ELR (cell line): Measurements from ENCODE around the gene ATG7.
A peak's percentile ranks its signal among the peaks of the same experiment; 100 is the strongest.

ENCODE experiments used
- DNase-seq: peaks from one replicate; pipeline ENCODE4 v3.0.0-alpha.2; 2015; ENCODE audit warnings: low read depth

ATG7 gene

DNA sequence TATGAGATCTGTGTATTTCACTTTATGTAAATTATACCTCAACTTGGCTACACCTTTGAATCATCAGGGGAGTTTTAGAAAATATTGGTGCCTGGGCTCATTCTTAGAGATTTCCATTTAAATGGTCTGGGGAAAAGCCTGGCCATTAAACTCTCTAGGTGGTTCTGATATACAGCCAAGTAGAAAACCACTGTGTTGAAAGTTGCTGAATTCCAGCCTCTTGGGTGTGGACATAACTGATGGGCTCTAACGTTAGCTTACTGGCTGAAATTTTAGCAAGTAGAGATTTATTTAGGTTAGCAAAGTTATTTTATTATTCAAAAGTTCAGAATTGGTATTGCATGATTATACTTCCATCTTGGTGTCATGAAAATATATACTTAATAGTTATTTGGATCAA, 84.1 kb downstream of the ATG7 start:
- no peak for DNase-seq

- peak; percentile 37 for DNase-seq
Measured at GRCh38 chr3:11362600-11362999, 90.4 kb downstream of the ATG7 start.

DNA sequence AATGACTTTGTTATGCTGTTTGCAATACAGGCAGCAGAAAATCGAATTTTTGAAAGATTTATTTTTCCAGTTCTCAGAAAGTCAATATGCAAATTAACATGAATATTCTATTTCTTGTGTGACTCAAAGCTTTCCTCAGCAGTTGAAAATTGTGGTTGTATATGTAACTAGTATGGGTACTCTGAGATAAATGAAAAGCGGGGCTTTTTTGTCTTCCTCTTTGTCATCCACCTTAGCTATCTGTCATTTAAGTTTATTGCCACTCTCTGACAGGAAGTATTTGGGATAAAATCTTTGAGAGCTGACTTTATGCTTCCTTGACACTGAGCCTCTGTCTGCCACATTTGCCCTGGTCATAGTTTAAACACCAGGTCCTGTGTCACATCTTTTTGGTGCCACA, 91.5 kb downstream of the ATG7 start:
- peak; percentile 31 for DNase-seq

GRCh38 chr3:11364181-11364580, 92.0 kb downstream of the ATG7 start:
- peak; percentile 68 for DNase-seq

- peak; percentile 24 for DNase-seq
Measured at GRCh38 chr3:11367143-11367693, 95.0 kb downstream of the ATG7 start.

GRCh38 chr3:11370191-11370590, 98.0 kb downstream of the ATG7 start:
- no peak for DNase-seq

DNA sequence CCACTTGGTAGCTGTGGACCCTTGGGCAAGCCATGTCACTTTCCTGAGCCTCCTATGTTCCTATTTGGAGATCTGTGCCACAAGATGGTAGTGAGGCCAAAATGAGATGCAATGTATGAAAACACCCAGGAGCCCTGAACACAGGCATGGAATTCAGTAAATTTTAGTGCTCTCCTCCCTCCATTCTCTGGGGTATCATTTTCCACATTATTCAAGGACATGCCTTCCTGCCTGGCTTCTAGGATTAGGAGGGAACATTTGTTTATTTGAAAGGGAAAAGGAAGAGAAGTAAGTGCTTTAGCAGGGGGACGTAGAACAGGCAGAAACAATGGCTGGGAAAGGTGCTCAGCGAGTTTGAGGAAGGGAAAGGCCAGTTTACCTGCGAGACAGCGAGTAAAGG, 98.8 kb downstream of the ATG7 start:
- DNase-seq: no peak

- DNase-seq: no peak
Measured at GRCh38 chr3:11371747-11372146, 99.5 kb downstream of the ATG7 start.

DNA sequence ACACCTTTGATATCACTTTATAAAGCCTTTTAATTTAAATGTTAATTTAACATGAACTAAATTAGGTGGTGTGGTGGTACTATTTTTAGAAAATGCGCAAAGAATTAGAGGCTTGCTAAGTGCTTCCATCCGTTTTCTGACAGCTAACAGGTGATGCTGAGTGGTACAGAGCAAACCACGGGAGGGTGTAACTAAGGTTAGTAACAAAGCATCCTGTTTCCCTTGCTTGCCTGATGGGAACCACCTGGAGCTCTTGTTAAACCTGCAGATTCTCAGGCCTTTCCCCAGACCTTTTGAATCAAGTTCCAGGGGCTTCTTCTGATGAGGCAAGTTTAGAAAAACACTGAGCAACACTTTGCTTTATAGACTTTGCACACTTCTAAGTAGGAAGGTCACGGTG, 101.0 kb downstream of the ATG7 start:
- DNase-seq: no peak

DNA sequence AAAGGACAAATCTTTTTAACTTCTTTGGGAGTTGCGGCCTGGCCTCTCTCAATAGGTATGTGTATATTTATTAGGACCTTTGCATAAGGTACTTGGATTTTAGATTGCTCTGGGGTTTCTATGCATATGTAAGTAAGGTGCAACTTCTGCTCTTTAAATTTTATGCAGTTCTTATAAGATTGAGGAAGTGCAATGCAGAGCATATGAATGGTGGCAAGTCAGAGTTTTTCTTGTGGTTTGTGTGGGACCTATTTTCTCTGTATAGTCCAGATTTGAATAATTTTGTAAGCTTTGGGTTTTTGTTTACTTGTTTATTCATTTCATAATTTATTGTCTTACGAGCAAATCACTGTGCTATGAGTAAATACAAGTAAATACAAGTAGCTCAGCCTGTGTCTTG, 101.5 kb downstream of the ATG7 start:
- DNase-seq: no peak

- DNase-seq: no peak
Measured at GRCh38 chr3:11375333-11376088, 103.3 kb downstream of the ATG7 start.

- peak; percentile 35 for DNase-seq
Measured at GRCh38 chr3:11377719-11378118, 105.5 kb downstream of the ATG7 start.

- DNase-seq: peak; percentile 57
Measured at GRCh38 chr3:11379238-11379823, 107.1 kb downstream of the ATG7 start.

- no peak for DNase-seq
Measured at GRCh38 chr3:11379824-11380701, 107.9 kb downstream of the ATG7 start.

DNA sequence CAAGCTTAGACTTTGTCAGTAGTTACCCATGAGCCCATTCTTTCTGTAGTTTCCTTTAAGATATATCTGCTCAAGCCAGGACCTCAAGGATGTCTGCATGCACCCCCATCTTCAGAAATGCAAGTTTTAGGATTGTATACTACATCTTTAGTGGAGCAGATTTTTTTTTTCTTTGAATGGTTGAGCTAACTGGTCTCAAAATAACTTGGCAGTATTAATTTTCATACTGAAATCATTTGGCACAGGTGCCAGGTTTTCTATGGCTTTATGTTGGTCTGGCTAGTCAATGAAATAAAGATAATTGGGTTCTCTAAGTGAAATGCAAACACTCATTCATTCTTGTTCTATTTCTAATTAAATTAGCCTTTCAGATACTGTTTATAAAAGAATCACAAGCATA, 108.9 kb downstream of the ATG7 start:
- DNase-seq: no peak

DNA sequence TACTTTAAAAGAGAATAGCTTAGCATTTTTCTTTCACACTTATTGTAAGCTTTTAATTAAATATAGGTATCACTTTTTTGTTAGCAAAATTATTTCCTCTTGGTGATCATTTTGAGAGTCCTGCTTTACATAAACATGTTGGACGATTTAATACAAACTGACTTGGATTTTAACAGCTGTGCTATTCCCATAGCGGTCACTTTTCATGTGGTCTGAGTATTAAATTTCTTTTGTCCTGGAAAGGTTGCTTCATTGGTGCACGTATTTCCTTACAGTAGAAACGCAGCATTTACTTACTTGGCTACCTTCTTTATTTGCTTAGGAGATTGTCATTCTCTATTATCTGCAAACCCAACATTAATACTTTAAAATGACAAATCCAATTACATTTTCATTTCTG, 109.4 kb downstream of the ATG7 start:
- DNase-seq: no peak

GRCh38 chr3:11382146-11382745, 110.0 kb downstream of the ATG7 start:
- DNase-seq: no peak

- no peak for DNase-seq
Measured at GRCh38 chr3:11384074-11384473, 111.9 kb downstream of the ATG7 start.

DNA sequence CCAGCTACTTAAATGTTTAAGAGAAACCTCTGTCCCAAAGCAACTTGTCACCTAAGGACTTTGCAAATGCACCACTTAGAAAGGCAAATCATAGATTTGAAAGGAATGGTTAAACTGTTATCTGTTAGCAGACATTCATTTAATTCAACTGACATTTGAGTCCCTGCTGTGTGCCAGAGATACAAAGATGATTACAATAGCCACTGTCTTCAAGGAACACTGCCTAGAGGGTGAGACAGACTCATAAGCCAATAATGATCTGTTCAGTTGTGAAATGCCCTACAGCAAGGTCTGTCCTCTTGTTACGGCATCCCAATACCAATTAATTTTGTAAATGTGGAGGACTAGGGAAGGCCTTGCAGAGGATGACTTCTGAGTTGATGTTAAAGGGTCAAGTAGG, 113.1 kb downstream of the ATG7 start:
- DNase-seq: no peak

DNA sequence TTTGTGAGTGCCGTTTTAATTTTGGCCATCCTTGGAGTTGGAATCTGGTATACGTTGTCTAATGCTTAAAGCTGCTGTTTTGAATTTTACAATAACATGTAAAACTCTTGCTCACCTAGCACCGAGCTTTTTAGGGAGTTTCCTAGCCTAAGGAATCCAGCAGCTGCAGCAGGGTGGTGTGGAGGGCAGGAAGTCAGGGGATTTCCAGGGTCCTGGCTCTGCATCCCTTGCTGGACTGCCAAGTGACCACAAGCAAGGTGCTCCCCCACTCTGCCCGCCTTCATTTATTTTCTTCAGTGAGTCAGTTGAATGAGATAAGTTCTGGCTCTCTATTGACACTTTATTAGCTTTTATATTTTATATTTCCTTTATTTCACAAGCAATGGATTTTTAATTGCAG, 113.7 kb downstream of the ATG7 start:
- DNase-seq: peak; percentile 55

DNA sequence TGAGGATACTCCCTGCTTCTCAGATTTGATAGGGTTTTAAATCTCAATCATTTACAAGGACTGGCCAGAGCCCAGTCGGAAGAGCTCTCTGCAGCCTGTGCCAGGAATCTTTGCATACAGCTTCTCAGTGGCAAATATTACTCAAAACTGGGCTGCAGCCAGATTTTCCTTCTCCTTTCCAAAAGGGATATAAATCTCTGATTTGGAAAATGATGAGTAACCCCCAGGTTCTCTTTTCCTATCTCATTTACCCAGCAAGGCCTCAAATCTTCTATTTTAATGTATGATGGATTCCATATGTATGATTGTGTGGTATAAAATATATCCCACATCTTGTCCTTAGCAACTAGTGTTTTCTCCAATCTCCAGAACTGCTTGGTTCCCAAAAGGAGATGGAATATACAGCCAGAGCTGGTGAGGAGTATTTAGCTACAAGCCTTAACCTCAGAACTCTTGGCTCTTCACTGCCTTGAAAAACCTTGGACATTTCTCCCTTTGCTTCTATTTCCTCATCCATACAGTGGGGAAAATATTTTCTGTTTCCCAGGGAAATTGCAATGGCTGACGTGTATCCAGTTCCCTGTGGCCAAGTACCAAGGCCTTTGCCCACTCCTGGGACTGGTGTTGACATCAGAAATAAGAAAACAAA, 114.4 kb downstream of the ATG7 start:
- no peak for DNase-seq
